Caco-2 (cell line): ENCODE measurements around the gene SYN1. TPM values are rescaled to one million over a fixed set of nuclear protein-coding genes. Genes with fewer than 3 reads are reported as not detected.

Experiments used
- BruUV-seq: library from RNA; stranded (reverse); fragments of 400-500 nt; replicated peaks from 2 replicates; lab custom pipeline; 2021; lab: Mats Ljungman, UMichigan
- CTCF ChIA-PET: fragments of 300-600 bp; sonication (Branson Sonifier 250); formaldehyde crosslinking; loops from one replicate; lab custom pipeline; 2022; ENCODE audit warnings: antibody characterized with exemption; lab: Charles Lee
- POLR2A ChIA-PET: fragments of 300-600 bp; sonication (Branson Sonifier 250); formaldehyde crosslinking; loops from one replicate; lab custom pipeline; 2022; ENCODE audit warnings: antibody characterized with exemption; lab: Charles Lee
- DNase-seq, 2 experiments: peaks; one replicate each; pipeline versions ENCODE4 v3.0.0 to v3.0.0-alpha.2; 2020 to 2022
- H3K27me3 ChIP-seq: replicated peaks from 2 replicates; pipeline ENCODE4 v1.6.0; 2011; ENCODE audit warnings: low read length; ENCODE audit not compliant: control insufficient read depth, insufficient read depth
- H3K36me3 ChIP-seq: 2 replicates; pipeline ENCODE4 v1.5.1; 2011; ENCODE audit warnings: low read length; ENCODE audit not compliant: control insufficient read depth, insufficient read depth
- H3K4me1 ChIP-seq: fragments of 250-450 bp; sonication (Bioruptor Pico); 2 replicates; pipeline ENCODE4 v1.5.1; 2020; ENCODE audit warnings: mild to moderate bottlenecking
- H3K4me3 ChIP-seq: 2 replicates; pipeline ENCODE4 v1.5.1; 2011; ENCODE audit warnings: low read depth, mild to moderate bottlenecking, control low read depth, low read length
- H3K9me3 ChIP-seq: fragments of 250-450 bp; sonication (Bioruptor Pico); 2 replicates; pipeline ENCODE4 v1.5.1; 2020; ENCODE audit warnings: mild to moderate bottlenecking, moderate library complexity
- H3K27ac Mint-ChIP-seq: one replicate; pipeline ENCODE4 v1.8.0; 2022; ENCODE audit warnings: mixed read lengths; ENCODE audit not compliant: unreplicated experiment
- H3K27me3 Mint-ChIP-seq: one replicate; pipeline ENCODE4 v1.8.0; 2022; ENCODE audit warnings: mixed read lengths; ENCODE audit not compliant: insufficient read depth, unreplicated experiment
- H3K36me3 Mint-ChIP-seq: one replicate; pipeline ENCODE4 v1.8.0; 2022; ENCODE audit warnings: mild to moderate bottlenecking, mixed read lengths; ENCODE audit not compliant: insufficient read depth, unreplicated experiment
- H3K4me1 Mint-ChIP-seq: one replicate; pipeline ENCODE4 v1.8.0; 2022; ENCODE audit warnings: low read depth, mixed read lengths; ENCODE audit not compliant: unreplicated experiment
- H3K4me3 Mint-ChIP-seq: one replicate; pipeline ENCODE4 v1.8.0; 2022; ENCODE audit warnings: mild to moderate bottlenecking, moderate library complexity, mixed read lengths; ENCODE audit not compliant: unreplicated experiment
- H3K9me3 Mint-ChIP-seq: one replicate; pipeline ENCODE4 v1.8.0; 2022; ENCODE audit warnings: mixed read lengths; ENCODE audit not compliant: unreplicated experiment
- CTCF ChIP-seq, 2 experiments: fragments of 200-600 bp in 1 of 2; IDR thresholded peaks; 1 replicate in 1 of 2; 2 replicates in 1 of 2; pipeline versions ENCODE4 v1.5.1 to v1.8.0; 2011 to 2022; ENCODE audit warnings: antibody characterized with exemption in 1 of 2, control low read depth in 1 of 2, inconsistent platforms in 1 of 2, low read depth in 1 of 2, low read length in 1 of 2, mild to moderate bottlenecking in 1 of 2, moderate library complexity in 1 of 2; ENCODE audit not compliant: insufficient read depth in 1 of 2, severe bottlenecking in 1 of 2, unreplicated experiment in 1 of 2
- intact Hi-C: fragments of 100-400 bp; cut with micrococcal nuclease; formaldehyde crosslinking; loops from one replicate; pipeline ENCODE4 v1.10.0; 2022; ENCODE audit not compliant: unreplicated experiment
- total RNA-seq: library from RNA; stranded (reverse); gene quantifications from 2 replicates; pipeline ENCODE4 v1.2.3, GENCODE V29; 2022

Gene SYN1
- total RNA-seq, 1 experiment from 2014 or later: not detected

GRCh38 chrX:47587091-47587891 is 32.4 kb downstream of the SYN1 start:
- no peak overlapping the region for H3K27ac Mint-ChIP-seq
- H3K4me1 Mint-ChIP-seq: no peaks in the 10 kb centered on the region
- H3K4me3 Mint-ChIP-seq: no peak overlapping the region
- no peaks in the 10 kb centered on the region for H3K36me3 Mint-ChIP-seq
- no TSS peak for BruUV-seq
- TF ChIP-seq CTCF (IDR thresholded peaks at IDR 0.05; ENCODE audit: insufficient read depth in 1 of 2, low read depth in 1 of 2, low read length in 1 of 2, severe bottlenecking in 1 of 2, unreplicated experiment in 1 of 2): no peak
- Histone ChIP-seq H3K4me3 (no peak overlapping the region), H3K36me3 (no peaks in the 10 kb centered on the region), H3K9me3 (no peaks in the 10 kb centered on the region), H3K4me1 (no peaks in the 10 kb centered on the region), H3K27me3 (no peaks in the 10 kb centered on the region)
- intact Hi-C loops: no loop called here
- H3K27me3 Mint-ChIP-seq: no peaks in the 10 kb centered on the region
- ChIA-PET CTCF (no interaction called here), POLR2A (no interaction called here)
- no peaks in the 10 kb centered on the region for H3K9me3 Mint-ChIP-seq
- no peak for DNase-seq

GRCh38 chrX:47586043-47586787 is 33.4 kb downstream of the SYN1 start:
- CTCF ChIA-PET: no interaction called here
- no peaks in the 10 kb centered on the region for H3K4me1 Mint-ChIP-seq
- H3K36me3 Mint-ChIP-seq: no peaks in the 10 kb centered on the region
- POLR2A ChIA-PET: no interaction called here
- TF ChIP-seq CTCF (IDR thresholded peaks at IDR 0.05; ENCODE audit: insufficient read depth in 1 of 2, low read depth in 1 of 2, low read length in 1 of 2, severe bottlenecking in 1 of 2, unreplicated experiment in 1 of 2): no peak
- Histone ChIP-seq H3K4me1 (no peaks in the 10 kb centered on the region), H3K36me3 (no peaks in the 10 kb centered on the region), H3K27me3 (no peaks in the 10 kb centered on the region), H3K9me3 (no peaks in the 10 kb centered on the region), H3K4me3 (no peak overlapping the region)
- intact Hi-C loops: no loop called here
- H3K27me3 Mint-ChIP-seq: no peaks in the 10 kb centered on the region
- BruUV-seq: no TSS peak
- DNase-seq: no peak
- H3K9me3 Mint-ChIP-seq: no peaks in the 10 kb centered on the region
- no peak overlapping the region for H3K4me3 Mint-ChIP-seq
- H3K27ac Mint-ChIP-seq: no peak overlapping the region

DNA sequence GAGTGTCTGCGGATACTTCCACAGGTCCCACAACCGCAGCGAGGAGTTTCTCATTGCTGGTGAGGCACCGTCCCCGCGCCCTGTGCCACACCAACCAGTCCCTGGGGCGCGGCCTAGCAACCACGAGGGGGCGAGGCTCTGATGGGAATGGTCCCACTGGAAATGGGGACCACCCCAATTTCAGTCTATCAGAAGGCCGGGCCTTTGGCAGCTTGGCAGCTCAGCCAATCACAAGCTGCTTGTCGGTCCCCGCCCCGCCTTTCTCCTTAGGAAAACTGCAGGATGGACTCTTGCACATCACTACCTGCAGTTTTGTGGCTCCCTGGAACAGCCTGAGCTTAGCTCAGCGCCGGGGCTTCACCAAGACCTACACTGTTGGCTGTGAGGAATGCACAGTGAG is 34.4 kb downstream of the SYN1 start:
- Histone ChIP-seq H3K36me3 (no peaks in the 10 kb centered on the region), H3K27me3 (no peaks in the 10 kb centered on the region), H3K4me1 (no peaks in the 10 kb centered on the region), H3K4me3 (no peak overlapping the region), H3K9me3 (no peaks in the 10 kb centered on the region)
- DNase-seq: no peak
- H3K4me1 Mint-ChIP-seq: no peaks in the 10 kb centered on the region
- no TSS peak for BruUV-seq
- no peaks in the 10 kb centered on the region for H3K9me3 Mint-ChIP-seq
- no peak for TF ChIP-seq CTCF (IDR thresholded peaks at IDR 0.05; ENCODE audit: insufficient read depth in 1 of 2, low read depth in 1 of 2, low read length in 1 of 2, severe bottlenecking in 1 of 2, unreplicated experiment in 1 of 2)
- ChIA-PET POLR2A (no interaction called here), CTCF (no interaction called here)
- H3K4me3 Mint-ChIP-seq: no peak overlapping the region
- intact Hi-C loops: no loop called here
- no peaks in the 10 kb centered on the region for H3K27me3 Mint-ChIP-seq
- no peak overlapping the region for H3K27ac Mint-ChIP-seq
- no peaks in the 10 kb centered on the region for H3K36me3 Mint-ChIP-seq
